ENCODE measurements around the gene FBXW11. TPM values are rescaled to one million over a fixed set of nuclear protein-coding genes. Genes with fewer than 3 reads are reported as not detected.

The FBXW11 gene
- total and polyA plus RNA-seq, 2 of the 13 experiments (the other 11 are each of a cell fraction or from before 2014, with no cell fraction given) = 31.7 to 53.6 TPM

DNA sequence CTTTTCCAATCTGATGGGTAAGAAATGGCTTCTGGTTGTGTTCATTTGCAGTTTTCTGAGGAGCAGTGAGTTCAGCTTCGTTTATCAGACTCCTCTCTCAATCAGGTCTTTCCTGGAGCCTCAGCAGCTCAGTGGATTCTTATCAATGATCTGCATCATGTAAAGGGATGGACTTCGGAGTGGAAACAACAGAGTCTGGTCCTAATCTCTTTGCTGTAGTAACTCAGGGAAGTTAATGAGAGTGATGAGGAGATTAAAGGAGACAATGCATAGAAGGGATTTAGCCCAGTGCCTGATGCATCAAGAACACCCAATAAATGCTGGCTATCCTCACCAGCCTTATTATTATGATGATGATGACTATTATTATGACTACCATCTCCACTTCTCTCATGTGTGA lies 173.7 kb downstream of the FBXW11 start:
- no peak overlapping the region for H2AFZ ChIP-seq (ENCODE audit: low read length)
- no TSS peak for BruUV-seq (replicated peaks)
- H3K4me2 ChIP-seq (ENCODE audit: low read depth, low read length) = no peak overlapping the region
- no peak for FAIRE-seq
- in situ Hi-C loops (cut with HindIII; ENCODE audit: extremely low pct_ligation_motif_present, low pct_unique_long_range_greater_than_20kb) = no loop called here
- intact Hi-C loops (cut with micrococcal nuclease; ENCODE audit: unreplicated experiment) = no loop called here
- peaks cover 0 to 2% of the 10 kb centered on the region in 2 experiments; a peak in 1 of 5 replicates for H3K27me3 ChIP-seq (ENCODE audit: control insufficient read depth in 1 of 2, insufficient read depth in 2 of 2, low read length in 2 of 2)
- no peaks in the 10 kb centered on the region for H3K9me3 ChIP-seq (ENCODE audit: low read length)
- H3K4me1 ChIP-seq (ENCODE audit: insufficient read depth, low read length) = no peaks in the 10 kb centered on the region
- no peak for TF ChIP-seq RARG (CRISPR knock-in tag; IDR thresholded peaks at IDR 0.05; ENCODE audit: low read depth)
- TF ChIP-seq, protein P1, sequence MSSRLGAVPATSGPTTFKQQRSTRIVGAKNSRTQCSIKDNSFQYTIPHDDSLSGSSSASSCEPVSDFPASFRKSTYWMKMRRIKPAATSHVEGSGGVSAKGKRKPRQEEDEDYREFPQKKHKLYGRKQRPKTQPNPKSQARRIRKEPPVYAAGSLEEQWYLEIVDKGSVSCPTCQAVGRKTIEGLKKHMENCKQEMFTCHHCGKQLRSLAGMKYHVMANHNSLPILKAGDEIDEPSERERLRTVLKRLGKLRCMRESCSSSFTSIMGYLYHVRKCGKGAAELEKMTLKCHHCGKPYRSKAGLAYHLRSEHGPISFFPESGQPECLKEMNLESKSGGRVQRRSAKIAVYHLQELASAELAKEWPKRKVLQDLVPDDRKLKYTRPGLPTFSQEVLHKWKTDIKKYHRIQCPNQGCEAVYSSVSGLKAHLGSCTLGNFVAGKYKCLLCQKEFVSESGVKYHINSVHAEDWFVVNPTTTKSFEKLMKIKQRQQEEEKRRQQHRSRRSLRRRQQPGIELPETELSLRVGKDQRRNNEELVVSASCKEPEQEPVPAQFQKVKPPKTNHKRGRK (CRISPR knock-in tag; IDR thresholded peaks at IDR 0.05) = no peak
- TF ChIP-seq RBAK (CRISPR knock-in tag; IDR thresholded peaks at IDR 0.05) = no peak
- TF ChIP-seq MYC (CRISPR knock-in tag; IDR thresholded peaks at IDR 0.05; ENCODE audit: borderline replicate concordance) = no peak
- no peak for TF ChIP-seq SMARCE1 (IDR thresholded peaks at IDR 0.05; ENCODE audit: borderline replicate concordance)
- TF ChIP-seq HNRNPLL (IDR thresholded peaks at IDR 0.05; ENCODE audit: low read depth, low read length, poor library complexity, severe bottlenecking) = no peak
- no peak for TF ChIP-seq ZNF557 (CRISPR knock-in tag; IDR thresholded peaks at IDR 0.05)
- POLR2A ChIA-PET = no interaction called here
- H4K20me1 ChIP-seq (ENCODE audit: insufficient read depth, low read length) = no peaks in the 10 kb centered on the region
- 0% methylated on average over 2 of the region's 2 CpGs for WGBS (ENCODE audit: low lambda C conversion rate)
- CTCF ChIA-PET (ENCODE audit: low intra/inter-chr PET ratio, low total read pairs) = no interaction called here
- no peaks in the 10 kb centered on the region for H3K79me2 ChIP-seq (ENCODE audit: insufficient read depth, low read length)
- H3K9ac ChIP-seq (ENCODE audit: insufficient read depth, low read depth, low read length) = no peak overlapping the region
- H3K4me3 ChIP-seq (replicated peaks in 1 of 3; ENCODE audit: insufficient read depth in 1 of 3, low read depth in 2 of 3, low read length in 3 of 3) = no peak overlapping the region
- no peaks in the 10 kb centered on the region for H3K36me3 ChIP-seq (replicated peaks in 1 of 2; ENCODE audit: control insufficient read depth in 1 of 2, insufficient read depth in 2 of 2, low read length in 2 of 2)
- H3K27ac ChIP-seq (ENCODE audit: extremely low read length, insufficient read depth, low read length) = no peak overlapping the region
- DNase-seq (ENCODE audit: low spot score) = no peak
- no peak for ATAC-seq

DNA sequence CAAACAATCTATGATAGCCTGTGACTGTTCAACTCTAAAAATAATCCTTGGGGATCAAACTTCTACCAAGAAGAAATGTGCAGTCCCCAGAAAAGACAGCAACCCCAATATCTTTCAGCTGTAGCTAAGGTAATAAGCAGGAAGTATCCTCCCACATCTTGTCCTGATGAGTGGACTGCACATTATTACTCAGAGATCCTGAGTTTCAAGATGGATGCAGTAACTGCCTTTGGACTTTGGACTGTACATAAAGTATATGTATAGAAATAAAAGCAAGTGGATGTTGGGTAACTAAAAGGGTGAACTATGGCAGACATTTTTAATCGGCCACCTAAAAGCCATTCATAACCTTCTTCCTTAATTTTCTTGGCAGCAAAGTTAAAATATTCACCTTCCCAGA lies 175.8 kb downstream of the FBXW11 start:
- no peak for ATAC-seq
- no peaks in the 10 kb centered on the region for H3K36me3 ChIP-seq (replicated peaks in 1 of 2; ENCODE audit: control insufficient read depth in 1 of 2, insufficient read depth in 2 of 2, low read length in 2 of 2)
- intact Hi-C loops (cut with micrococcal nuclease; ENCODE audit: unreplicated experiment) = no loop called here
- DNase-seq (ENCODE audit: low spot score) = no peak
- no peak overlapping the region for H3K9ac ChIP-seq (ENCODE audit: insufficient read depth, low read depth, low read length)
- H3K4me2 ChIP-seq (ENCODE audit: low read depth, low read length) = no peak overlapping the region
- H3K4me1 ChIP-seq (ENCODE audit: insufficient read depth, low read length) = no peaks in the 10 kb centered on the region
- no peaks in the 10 kb centered on the region for H3K9me3 ChIP-seq (ENCODE audit: low read length)
- 39% methylated on average over 1 of the region's 1 CpG for WGBS (ENCODE audit: low lambda C conversion rate)
- ChIA-PET CTCF (ENCODE audit: low intra/inter-chr PET ratio, low total read pairs) (no interaction called here), POLR2A (no interaction called here)
- in situ Hi-C loops (cut with HindIII; ENCODE audit: extremely low pct_ligation_motif_present, low pct_unique_long_range_greater_than_20kb) = no loop called here
- H3K27me3 ChIP-seq (ENCODE audit: control insufficient read depth in 1 of 2, insufficient read depth in 2 of 2, low read length in 2 of 2) = peaks cover 0 to 2% of the 10 kb centered on the region in 2 experiments; a peak in 1 of 5 replicates
- H3K4me3 ChIP-seq (replicated peaks in 1 of 3; ENCODE audit: insufficient read depth in 1 of 3, low read depth in 2 of 3, low read length in 3 of 3) = no peak overlapping the region
- H3K27ac ChIP-seq (ENCODE audit: extremely low read length, insufficient read depth, low read length) = no peak overlapping the region
- no peak overlapping the region for H2AFZ ChIP-seq (ENCODE audit: low read length)
- no TSS peak for BruUV-seq (replicated peaks)
- no peaks in the 10 kb centered on the region for H4K20me1 ChIP-seq (ENCODE audit: insufficient read depth, low read length)
- FAIRE-seq = no peak
- no peaks in the 10 kb centered on the region for H3K79me2 ChIP-seq (ENCODE audit: insufficient read depth, low read length)
- TF ChIP-seq ZNF451 (CRISPR knock-in tag; IDR thresholded peaks at IDR 0.05) = no peak
- TF ChIP-seq ZNF883 (CRISPR knock-in tag; IDR thresholded peaks at IDR 0.05; ENCODE audit: not compliant biosample characterization) = no peak
- TF ChIP-seq SP1 (IDR thresholded peaks at IDR 0.05) = no peak
- TF ChIP-seq SP1 (CRISPR knock-in tag; IDR thresholded peaks at IDR 0.05) = no peak
- TF ChIP-seq, protein P2, sequence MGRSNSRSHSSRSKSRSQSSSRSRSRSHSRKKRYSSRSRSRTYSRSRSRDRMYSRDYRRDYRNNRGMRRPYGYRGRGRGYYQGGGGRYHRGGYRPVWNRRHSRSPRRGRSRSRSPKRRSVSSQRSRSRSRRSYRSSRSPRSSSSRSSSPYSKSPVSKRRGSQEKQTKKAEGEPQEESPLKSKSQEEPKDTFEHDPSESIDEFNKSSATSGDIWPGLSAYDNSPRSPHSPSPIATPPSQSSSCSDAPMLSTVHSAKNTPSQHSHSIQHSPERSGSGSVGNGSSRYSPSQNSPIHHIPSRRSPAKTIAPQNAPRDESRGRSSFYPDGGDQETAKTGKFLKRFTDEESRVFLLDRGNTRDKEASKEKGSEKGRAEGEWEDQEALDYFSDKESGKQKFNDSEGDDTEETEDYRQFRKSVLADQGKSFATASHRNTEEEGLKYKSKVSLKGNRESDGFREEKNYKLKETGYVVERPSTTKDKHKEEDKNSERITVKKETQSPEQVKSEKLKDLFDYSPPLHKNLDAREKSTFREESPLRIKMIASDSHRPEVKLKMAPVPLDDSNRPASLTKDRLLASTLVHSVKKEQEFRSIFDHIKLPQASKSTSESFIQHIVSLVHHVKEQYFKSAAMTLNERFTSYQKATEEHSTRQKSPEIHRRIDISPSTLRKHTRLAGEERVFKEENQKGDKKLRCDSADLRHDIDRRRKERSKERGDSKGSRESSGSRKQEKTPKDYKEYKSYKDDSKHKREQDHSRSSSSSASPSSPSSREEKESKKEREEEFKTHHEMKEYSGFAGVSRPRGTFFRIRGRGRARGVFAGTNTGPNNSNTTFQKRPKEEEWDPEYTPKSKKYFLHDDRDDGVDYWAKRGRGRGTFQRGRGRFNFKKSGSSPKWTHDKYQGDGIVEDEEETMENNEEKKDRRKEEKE (IDR thresholded peaks at IDR 0.05) = no peak
- TF ChIP-seq HOXA7 (CRISPR knock-in tag; IDR thresholded peaks at IDR 0.05) = no peak
- TF ChIP-seq NAIF1 (CRISPR knock-in tag; IDR thresholded peaks at IDR 0.05; ENCODE audit: borderline replicate concordance) = no peak
- no peak for TF ChIP-seq ZSCAN9 (CRISPR knock-in tag; IDR thresholded peaks at IDR 0.05; ENCODE audit: borderline replicate concordance)
- TF ChIP-seq KAT7 (CRISPR knock-in tag; IDR thresholded peaks at IDR 0.05; ENCODE audit: borderline replicate concordance) = no peak
- TF ChIP-seq ZNF33B (CRISPR knock-in tag; IDR thresholded peaks at IDR 0.05) = no peak

Measured in HepG2 (cell line).